GM23248 (cell line): ENCODE data around the gene BAZ1B. TPM values are rescaled to one million over a fixed set of nuclear protein-coding genes. Genes with fewer than 3 reads are reported as not detected.
"Not testable (repeated sequence)": the region's sequence is repeated elsewhere in the genome, so short reads cannot be mapped to it uniquely, and the experiment has no call there.

Experiments
- DNase-seq: peaks from one replicate; pipeline ENCODE4 v3.0.0-alpha.2; 2015
- H2AFZ ChIP-seq: fragments of 200-600 bp; sonication (generic); 2 replicates; pipeline ENCODE4 v1.6.1; 2016; ENCODE audit warnings: antibody characterized with exemption
- H3F3A ChIP-seq: fragments of 200-600 bp; sonication (generic); 2 replicates; pipeline ENCODE4 v1.6.1; 2016; ENCODE audit warnings: mild to moderate bottlenecking, antibody characterized with exemption, mixed run types; ENCODE audit not compliant: insufficient read depth
- H3K27ac ChIP-seq: fragments of 200-600 bp; sonication (generic); 2 replicates; pipeline ENCODE4 v1.5.1; 2016; ENCODE audit warnings: mild to moderate bottlenecking
- H3K27me3 ChIP-seq: fragments of 200-600 bp; sonication (generic); replicated peaks from 2 replicates; pipeline ENCODE4 v1.6.1; 2016; ENCODE audit warnings: mild to moderate bottlenecking; ENCODE audit not compliant: insufficient read depth
- H3K36me3 ChIP-seq: fragments of 200-600 bp; sonication (generic); 2 replicates; pipeline ENCODE4 v1.6.1; 2016; ENCODE audit warnings: low read depth, mild to moderate bottlenecking
- H3K4me1 ChIP-seq: fragments of 200-600 bp; sonication (generic); 2 replicates; pipeline ENCODE4 v1.6.1; 2016; ENCODE audit warnings: mild to moderate bottlenecking; ENCODE audit not compliant: insufficient read depth
- H3K4me2 ChIP-seq: fragments of 200-600 bp; sonication (generic); one replicate; pipeline ENCODE4 v1.6.1; 2016; ENCODE audit warnings: mild to moderate bottlenecking; ENCODE audit not compliant: unreplicated experiment
- H3K4me3 ChIP-seq: fragments of 200-600 bp; sonication (generic); 2 replicates; pipeline ENCODE4 v1.5.1; 2016; ENCODE audit warnings: mild to moderate bottlenecking
- H3K79me2 ChIP-seq: fragments of 200-600 bp; sonication (generic); 2 replicates; pipeline ENCODE4 v1.6.1; 2016; ENCODE audit warnings: mild to moderate bottlenecking; ENCODE audit not compliant: insufficient read depth
- H3K9ac ChIP-seq: fragments of 200-600 bp; sonication (generic); 2 replicates; pipeline ENCODE4 v1.6.1; 2016; ENCODE audit warnings: mild to moderate bottlenecking
- H3K9me2 ChIP-seq: fragments of 200-600 bp; sonication (generic); 2 replicates; pipeline ENCODE4 v1.6.1; 2016; ENCODE audit warnings: mixed run types, mild to moderate bottlenecking, moderate library complexity; ENCODE audit not compliant: insufficient read depth
- H3K9me3 ChIP-seq: fragments of 200-600 bp; sonication (generic); one replicate; pipeline ENCODE4 v1.6.1; 2017; ENCODE audit warnings: low read depth
- H4K20me1 ChIP-seq: fragments of 200-600 bp; sonication (generic); 2 replicates; pipeline ENCODE4 v1.6.0; 2016; ENCODE audit not compliant: insufficient read depth
- EZH2 ChIP-seq: fragments of 200-600 bp; sonication (generic); IDR thresholded peaks from 2 replicates; pipeline ENCODE4 v1.6.1; 2018; ENCODE audit warnings: antibody characterized with exemption, mild to moderate bottlenecking; ENCODE audit not compliant: insufficient read depth, poor library complexity, severe bottlenecking
- EZH2phosphoT487 ChIP-seq: fragments of 200-600 bp; sonication (generic); IDR thresholded peaks from 2 replicates; pipeline ENCODE4 v1.6.1; 2018; ENCODE audit warnings: antibody characterized with exemption, moderate library complexity, mild to moderate bottlenecking, low read depth; ENCODE audit not compliant: insufficient read depth
- WGBS, 2 experiments: methylation state at CpG; one replicate each; pipeline ENCODE4 v1.1.6; 2015 to 2017; ENCODE audit warnings: low lambda C conversion rate in 2 of 2, low coverage in 1 of 2; ENCODE audit errors: missing lambda C conversion rate in 2 of 2; 5-methylcytosine and 5-hydroxymethylcytosine counted together
- in situ Hi-C: fragments of 300-500 bp; cut with MboI; formaldehyde crosslinking; loops from 2 replicates; pipeline ENCODE4 v1.15.0; 2020
- polyA plus RNA-seq: library from polyadenylated mRNA; unstranded; fragments of >200 nt; fragmentation: Nextera tagmentation; extraction: Ambion mirVana; gene quantifications from 2 replicates; pipeline ENCODE4 v1.2.1, GENCODE V29; 2016
- total RNA-seq: library from RNA; depleted of rRNA; stranded (reverse); fragments of >200 nt; shearing (Covaris generic); gene quantifications from 2 replicates; pipeline ENCODE4 v1.2.3, GENCODE V29; 2014

The BAZ1B gene
- total and polyA plus RNA-seq, 2 experiments from 2014 or later = 24.0 to 41.8 TPM

- in situ Hi-C loops = no loop called here
Measured at GRCh38 chr7:73547841-73548240, 25.7 kb upstream of the BAZ1B start.

GRCh38 chr7:73544678-73545077 is 22.6 kb upstream of the BAZ1B start:
- Histone ChIP-seq H3K79me2 (peaks cover 91% of the 10 kb centered on the region), H3K4me2 (no peak overlapping the region), H2AFZ (no peak overlapping the region), H4K20me1 (peaks cover 2% of the 10 kb centered on the region; the same call in 1 of the 2 replicates), H3K9me3 (no peaks in the 10 kb centered on the region), H3F3A (no peaks in the 10 kb centered on the region), H3K9ac (no peak overlapping the region), H3K27me3 (no peaks in the 10 kb centered on the region), H3K9me2 (no peaks in the 10 kb centered on the region), H3K4me1 (no peaks in the 10 kb centered on the region), H3K4me3 (no peak overlapping the region), H3K36me3 (peaks cover 20% of the 10 kb centered on the region; the same call in 1 of the 2 replicates), H3K27ac (no peak overlapping the region)
- DNase-seq = no peak
- WGBS, 2 experiments = 93% methylated on average over 2 of the region's 2 CpGs
- TF ChIP-seq EZH2phosphoT487 = no peak
- no peak for TF ChIP-seq EZH2
- in situ Hi-C loops = no loop called here

More at GRCh38 chr7:73547841-73548240, 25.7 kb upstream of the BAZ1B start:
- no peak overlapping the region for H2AFZ ChIP-seq
- no peaks in the 10 kb centered on the region; the same call in 1 of the 2 replicates for H4K20me1 ChIP-seq
- no peak overlapping the region for H3K9ac ChIP-seq
- no peak overlapping the region for H3K4me2 ChIP-seq
- H3F3A ChIP-seq = no peaks in the 10 kb centered on the region
- no peaks in the 10 kb centered on the region for H3K4me1 ChIP-seq
- H3K9me2 ChIP-seq = no peaks in the 10 kb centered on the region
- H3K36me3 ChIP-seq = peaks cover 26% of the 10 kb centered on the region
- H3K9me3 ChIP-seq = no peaks in the 10 kb centered on the region
- H3K4me3 ChIP-seq = no peak overlapping the region
- no peaks in the 10 kb centered on the region for H3K27me3 ChIP-seq
- DNase-seq = no peak
- H3K79me2 ChIP-seq = peaks cover 99% of the 10 kb centered on the region
- WGBS, 2 experiments = 89 to 92% methylated on average over 9 of the region's 9 CpGs
- TF ChIP-seq EZH2phosphoT487 (no peak), EZH2 (no peak)
- no peak overlapping the region for H3K27ac ChIP-seq

GRCh38 chr7:73541722-73542121 is 19.6 kb upstream of the BAZ1B start:
- WGBS, 2 experiments = 95 to 96% methylated on average over 10 of the region's 10 CpGs
- Histone ChIP-seq H3K9me2 (no peaks in the 10 kb centered on the region), H2AFZ (no peak overlapping the region), H3F3A (no peaks in the 10 kb centered on the region), H3K9me3 (no peaks in the 10 kb centered on the region), H3K27me3 (no peaks in the 10 kb centered on the region), H3K36me3 (peaks cover 32% of the 10 kb centered on the region; the same call in 1 of the 2 replicates), H3K4me2 (no peak overlapping the region), H3K27ac (no peak overlapping the region), H3K9ac (no peak overlapping the region), H3K79me2 (peaks cover 67% of the 10 kb centered on the region), H4K20me1 (peaks cover 2% of the 10 kb centered on the region; the same call in 1 of the 2 replicates), H3K4me1 (no peaks in the 10 kb centered on the region), H3K4me3 (no peak overlapping the region)
- TF ChIP-seq EZH2 = no peak
- TF ChIP-seq EZH2phosphoT487 = no peak
- in situ Hi-C loops = no loop called here
- DNase-seq = no peak

GRCh38 chr7:73539709-73540108 is 17.6 kb upstream of the BAZ1B start:
- no peaks in the 10 kb centered on the region for H3K9me3 ChIP-seq
- no peak overlapping the region for H3K4me3 ChIP-seq
- DNase-seq = no peak
- no peaks in the 10 kb centered on the region for H3K4me1 ChIP-seq
- in situ Hi-C loops = no loop called here
- peaks cover 37% of the 10 kb centered on the region; the same call in 1 of the 2 replicates for H3K36me3 ChIP-seq
- H3F3A ChIP-seq = no peaks in the 10 kb centered on the region
- no peak for TF ChIP-seq EZH2
- TF ChIP-seq EZH2phosphoT487 = no peak
- H3K9me2 ChIP-seq = no peaks in the 10 kb centered on the region
- H3K4me2 ChIP-seq = no peak overlapping the region
- H3K27me3 ChIP-seq = no peaks in the 10 kb centered on the region
- H2AFZ ChIP-seq = no peak overlapping the region
- H3K27ac ChIP-seq = no peak overlapping the region
- H3K79me2 ChIP-seq = peaks cover 47% of the 10 kb centered on the region
- WGBS, 2 experiments = 89 to 90% methylated on average over 13 of the region's 13 CpGs
- H4K20me1 ChIP-seq = peaks cover 2% of the 10 kb centered on the region; the same call in 1 of the 2 replicates
- H3K9ac ChIP-seq = no peak overlapping the region

GRCh38 chr7:73538510-73538909 is 16.4 kb upstream of the BAZ1B start:
- H4K20me1 ChIP-seq, DNase-seq, H3K4me2 ChIP-seq, H3K9me2 ChIP-seq, H3K4me3 ChIP-seq, H3K4me1 ChIP-seq, H3F3A ChIP-seq, in situ Hi-C loops, H2AFZ ChIP-seq, H3K9me3 ChIP-seq, H3K9ac ChIP-seq, H3K27me3 ChIP-seq, H3K27ac ChIP-seq: not testable (repeated sequence)
- H3K36me3 ChIP-seq = peaks cover 37% of the 10 kb centered on the region; the same call in 1 of the 2 replicates
- 100% methylated on average over 2 of the region's 2 CpGs for WGBS, 2 experiments
- peaks cover 36% of the 10 kb centered on the region for H3K79me2 ChIP-seq
